ENCODE measurements around the gene MYBBP1A.

- TF ChIP-seq CTCF (IDR thresholded peaks at IDR 0.05) (no peak), POLR2A (IDR thresholded peaks at IDR 0.05) (no peak), POLR2AphosphoS5 (IDR thresholded peaks at IDR 0.05) (no peak)
Observed at GRCh38 chr17:4490637-4491061, 64.5 kb downstream of the MYBBP1A start.
